HG03342 (cell line): Measurements from ENCODE around the gene FBXO11.
A peak's percentile ranks its signal among the peaks of the same experiment; 100 is the strongest.
"Not testable (repeated sequence)": the region's sequence is repeated elsewhere in the genome, so short reads cannot be mapped to it uniquely, and the experiment has no call there.

Experiments used
- ATAC-seq: cut with Tn5 transposase; IDR thresholded peaks from one replicate; pipeline ENCODE4 v1.9.1; 2021; ENCODE audit warnings: mild to moderate bottlenecking, moderate library complexity; ENCODE audit not compliant: unreplicated experiment

The FBXO11 gene

GRCh38 chr2:47906157-47907038, at the start of gene FBXO11:
Gene FBXO11, minus strand, starts transcription at chr2:47906498. Its CDS starts 778 bp downstream, at chr2:47905720.
- peak; percentile 90 for ATAC-seq

- no peak for ATAC-seq
Measured at GRCh38 chr2:47950340-47951301, 44.3 kb upstream of the FBXO11 start.

GRCh38 chr2:47946593-47946992, 40.3 kb upstream of the FBXO11 start:
- no peak for ATAC-seq

GRCh38 chr2:47945046-47945781, 38.9 kb upstream of the FBXO11 start:
- ATAC-seq: no peak

GRCh38 chr2:47941936-47942335, 35.6 kb upstream of the FBXO11 start:
- ATAC-seq: no peak

- ATAC-seq: no peak
Measured at GRCh38 chr2:47937677-47938076, 31.4 kb upstream of the FBXO11 start.

GRCh38 chr2:47935071-47935470, 28.8 kb upstream of the FBXO11 start:
- no peak for ATAC-seq

GRCh38 chr2:47918043-47918442, 11.7 kb upstream of the FBXO11 start:
- ATAC-seq: no peak

GRCh38 chr2:47917276-47917961, 11.1 kb upstream of the FBXO11 start:
- ATAC-seq: no peak

GRCh38 chr2:47916412-47916811, 10.1 kb upstream of the FBXO11 start:
- no peak for ATAC-seq

GRCh38 chr2:47910662-47911061, 4.4 kb upstream of the FBXO11 start:
- ATAC-seq: not testable (repeated sequence)

GRCh38 chr2:47908682-47909081, 2.4 kb upstream of the FBXO11 start:
- no peak for ATAC-seq

- ATAC-seq: no peak
Measured at GRCh38 chr2:47907039-47907781, 912 bp upstream of the FBXO11 start.

- no peak for ATAC-seq
Measured at GRCh38 chr2:47905386-47906156, 727 bp downstream of the FBXO11 start.

GRCh38 chr2:47903781-47904490, 2.4 kb downstream of the FBXO11 start:
- no peak for ATAC-seq

GRCh38 chr2:47901892-47902291, 4.4 kb downstream of the FBXO11 start:
- ATAC-seq: not testable (repeated sequence)

GRCh38 chr2:47900857-47901256, 5.4 kb downstream of the FBXO11 start:
- ATAC-seq: no peak
